SU-DHL-6 (cell line): ENCODE measurements around the gene CLTC.

ENCODE experiments used
- H2AFZ ChIP-seq: fragments of 200-600 bp; sonication (generic); 2 replicates; pipeline ENCODE4 v1.6.1; 2014; ENCODE audit warnings: low read depth, mild to moderate bottlenecking, moderate library complexity, mixed read lengths, antibody characterized with exemption, low read length; ENCODE audit not compliant: severe bottlenecking
- H3F3A ChIP-seq: fragments of 200-600 bp; shearing (Covaris generic); 2 replicates; pipeline ENCODE4 v1.6.0; 2016; ENCODE audit warnings: antibody characterized with exemption, mild to moderate bottlenecking; ENCODE audit not compliant: insufficient read depth
- H3K27ac ChIP-seq: fragments of 200-600 bp; sonication (generic); 2 replicates; pipeline ENCODE4 v1.5.1; 2016; ENCODE audit warnings: low read depth, mild to moderate bottlenecking, low read length, moderate library complexity, mixed read lengths
- H3K27me3 ChIP-seq: fragments of 200-600 bp; sonication (generic), shearing (Covaris generic); 2 replicates; pipeline ENCODE4 v1.6.0; 2014; ENCODE audit warnings: mild to moderate bottlenecking, low read length
- H3K36me3 ChIP-seq: fragments of 200-600 bp; sonication (generic); 2 replicates; pipeline ENCODE4 v1.6.1; 2014; ENCODE audit warnings: mild to moderate bottlenecking, low read length, mixed read lengths
- H3K4me2 ChIP-seq: fragments of 300-600, 200-600 bp; shearing (Covaris generic), sonication (generic); 2 replicates; pipeline ENCODE4 v1.6.0; 2014; ENCODE audit warnings: low read length, low read depth, mild to moderate bottlenecking; ENCODE audit not compliant: poor library complexity, severe bottlenecking
- H3K4me3 ChIP-seq: fragments of 200-600 bp; sonication (generic); 2 replicates; pipeline ENCODE4 v1.5.1; 2014; ENCODE audit warnings: antibody characterized with exemption, low read length, mild to moderate bottlenecking, mixed read lengths; ENCODE audit not compliant: insufficient read depth, poor library complexity, severe bottlenecking
- H3K79me2 ChIP-seq: fragments of 200-600 bp; sonication (generic); 2 replicates; pipeline ENCODE4 v1.6.1; 2014; ENCODE audit warnings: mild to moderate bottlenecking, low read length, moderate library complexity; ENCODE audit not compliant: insufficient read depth
- H3K9ac ChIP-seq: fragments of 200-600 bp; sonication (generic); 2 replicates; pipeline ENCODE4 v1.7.0; 2014; ENCODE audit warnings: mild to moderate bottlenecking, low read length
- H3K9me2 ChIP-seq: fragments of 200-600 bp; sonication (generic); replicated peaks from 2 replicates; pipeline ENCODE4 v1.6.1; 2014; ENCODE audit warnings: low read length; ENCODE audit not compliant: insufficient read depth
- H3K9me3 ChIP-seq: fragments of 200-600 bp; sonication (generic); 2 replicates; pipeline ENCODE4 v1.6.1; 2014; ENCODE audit warnings: low read length, mixed read lengths; ENCODE audit not compliant: insufficient read depth
- H4K20me1 ChIP-seq: fragments of 200-600 bp; sonication (generic); 2 replicates; pipeline ENCODE4 v1.6.1; 2014; ENCODE audit warnings: low read depth, mild to moderate bottlenecking, antibody characterized with exemption, low read length, moderate library complexity, mixed read lengths
- CTCF ChIP-seq: fragments of 200-600 bp; sonication (generic); IDR thresholded peaks from one replicate; pipeline ENCODE4 v1.5.1; 2017; ENCODE audit warnings: antibody characterized with exemption, mild to moderate bottlenecking, low read length, moderate library complexity; ENCODE audit not compliant: insufficient read depth, poor library complexity, severe bottlenecking
- EZH2phosphoT487 ChIP-seq: fragments of 200-600 bp; sonication (generic), shearing (Covaris generic); conservative IDR thresholded peaks from 2 replicates; pipeline ENCODE4 v1.6.1; 2018; ENCODE audit warnings: mild to moderate bottlenecking, antibody characterized with exemption, low read length, moderate library complexity, mixed read lengths

CLTC gene

GRCh38 chr17:59719526-59719925, 99.8 kb downstream of the CLTC start:
- no peak overlapping the region for H3K27ac ChIP-seq
- H2AFZ ChIP-seq, result no peak overlapping the region
- no peaks in the 10 kb centered on the region for H3K36me3 ChIP-seq
- no peaks in the 10 kb centered on the region; the same call in 1 of the 2 replicates for H3F3A ChIP-seq
- no peak overlapping the region for H3K9ac ChIP-seq
- no peaks in the 10 kb centered on the region for H4K20me1 ChIP-seq
- H3K9me3 ChIP-seq, result no peaks in the 10 kb centered on the region
- H3K79me2 ChIP-seq, result peaks cover 85% of the 10 kb centered on the region
- no peak overlapping the region for H3K4me2 ChIP-seq
- no peaks in the 10 kb centered on the region for H3K27me3 ChIP-seq
- no peak for TF ChIP-seq CTCF
- no peak for TF ChIP-seq EZH2phosphoT487
- no peak overlapping the region for H3K4me3 ChIP-seq
- no peaks in the 10 kb centered on the region for H3K9me2 ChIP-seq

- H3K36me3 ChIP-seq, result no peaks in the 10 kb centered on the region
- H3K4me2 ChIP-seq, result no peak overlapping the region
- H2AFZ ChIP-seq, result no peak overlapping the region
- no peaks in the 10 kb centered on the region for H3K9me3 ChIP-seq
- no peaks in the 10 kb centered on the region for H4K20me1 ChIP-seq
- H3F3A ChIP-seq, result no peaks in the 10 kb centered on the region
- no peak overlapping the region for H3K27ac ChIP-seq
- H3K9me2 ChIP-seq, result no peaks in the 10 kb centered on the region
- H3K79me2 ChIP-seq, result peaks cover 74% of the 10 kb centered on the region
- no peak overlapping the region for H3K9ac ChIP-seq
- H3K4me3 ChIP-seq, result no peak overlapping the region
- no peaks in the 10 kb centered on the region for H3K27me3 ChIP-seq
- TF ChIP-seq EZH2phosphoT487, result no peak
- no peak for TF ChIP-seq CTCF
Observed at GRCh38 chr17:59722623-59723022, 102.9 kb downstream of the CLTC start.

- H3K9ac ChIP-seq, result no peak overlapping the region
- H3K36me3 ChIP-seq, result no peaks in the 10 kb centered on the region
- peaks cover 74% of the 10 kb centered on the region for H3K79me2 ChIP-seq
- no peaks in the 10 kb centered on the region for H3K9me2 ChIP-seq
- H2AFZ ChIP-seq, result no peak overlapping the region
- no peaks in the 10 kb centered on the region for H3K27me3 ChIP-seq
- no peak overlapping the region for H3K4me2 ChIP-seq
- H3F3A ChIP-seq, result no peaks in the 10 kb centered on the region
- H3K4me3 ChIP-seq, result no peak overlapping the region
- H3K9me3 ChIP-seq, result no peaks in the 10 kb centered on the region
- no peaks in the 10 kb centered on the region for H4K20me1 ChIP-seq
- TF ChIP-seq EZH2phosphoT487 (no peak), CTCF (no peak)
- no peak overlapping the region for H3K27ac ChIP-seq
Observed at GRCh38 chr17:59723041-59723440, 103.3 kb downstream of the CLTC start.

GRCh38 chr17:59723607-59724006, 103.9 kb downstream of the CLTC start:
- Histone ChIP-seq H3K27me3 (no peaks in the 10 kb centered on the region), H3K9me3 (no peaks in the 10 kb centered on the region), H3K27ac (no peak overlapping the region), H3K9me2 (no peaks in the 10 kb centered on the region), H2AFZ (no peak overlapping the region), H4K20me1 (no peaks in the 10 kb centered on the region), H3K4me2 (no peak overlapping the region), H3K79me2 (peaks cover 77% of the 10 kb centered on the region), H3K9ac (no peak overlapping the region), H3F3A (no peaks in the 10 kb centered on the region), H3K4me3 (no peak overlapping the region), H3K36me3 (no peaks in the 10 kb centered on the region)
- TF ChIP-seq EZH2phosphoT487, result no peak
- no peak for TF ChIP-seq CTCF
